ENCODE results near the gene MALRD1. TPM values are rescaled to one million over a fixed set of nuclear protein-coding genes. Genes with fewer than 3 reads are reported as not detected.
A peak's percentile ranks its signal among the peaks of the same experiment; 100 is the strongest.

The MALRD1 gene
- total and polyA plus RNA-seq, 2 of the 8 experiments (the other 6 are each of a cell fraction or from before 2014, with no cell fraction given): 0.32 to 0.35 TPM

- Histone ChIP-seq H2AK5ac (ENCODE audit: low read depth, low read length) (no peak overlapping the region), H3K79me1 (ENCODE audit: low read depth, low read length) (no peaks in the 10 kb centered on the region), H3K79me2 (ENCODE audit: control insufficient read depth in 1 of 2, insufficient read depth in 2 of 2, low read length in 2 of 2) (no peaks in the 10 kb centered on the region), H2BK5ac (ENCODE audit: low read depth, low read length) (no peak overlapping the region), H4K91ac (replicated peaks; ENCODE audit: insufficient read length, low read length) (no peak overlapping the region), H3K23ac (ENCODE audit: insufficient read length) (no peak overlapping the region), H3K4ac (replicated peaks; ENCODE audit: insufficient read length, low read depth, low read length) (no peak overlapping the region), H3K36me3 (ENCODE audit: control insufficient read depth in 2 of 4, insufficient read depth in 4 of 4, low read length in 3 of 4) (no peaks in the 10 kb centered on the region), H2AFZ (ENCODE audit: low read length) (no peak overlapping the region), H4K20me1 (replicated peaks in 1 of 2; ENCODE audit: control insufficient read depth in 1 of 2, insufficient read depth in 2 of 2, low read length in 2 of 2) (no peaks in the 10 kb centered on the region), H3K14ac (ENCODE audit: insufficient read length) (no peak overlapping the region), H2BK12ac (ENCODE audit: low read depth, low read length) (peak overlapping the region; percentile 77; the same call in 1 of the 2 replicates), H3K23me2 (ENCODE audit: low read depth, low read length) (no peaks in the 10 kb centered on the region), H3K4me3 (ENCODE audit: extremely low read depth in 1 of 4, insufficient read depth in 2 of 4, low read depth in 3 of 4, low read length in 4 of 4) (no peak overlapping the region), H2BK120ac (replicated peaks; ENCODE audit: low read depth, low read length) (no peak overlapping the region), H4K5ac (ENCODE audit: insufficient read length, low read depth, low read length) (no peak overlapping the region), H3K4me2 (ENCODE audit: insufficient read depth in 1 of 2, low read depth in 2 of 2, low read length in 2 of 2) (no peak overlapping the region), H3K27me3 (replicated peaks in 1 of 4; ENCODE audit: control insufficient read depth in 3 of 4, extremely low read depth in 1 of 4, insufficient read depth in 3 of 4, low read length in 3 of 4) (no peaks in the 10 kb centered on the region), H3K18ac (ENCODE audit: extremely low read depth, low read length) (no peak overlapping the region), H4K8ac (ENCODE audit: extremely low read depth, insufficient read depth, low read length) (no peak overlapping the region), H3K27ac (ENCODE audit: low read depth, low read length) (no peak overlapping the region), H3K9ac (replicated peaks in 1 of 4; ENCODE audit: extremely low read depth in 1 of 4, low read depth in 3 of 4, low read length in 3 of 4) (no peak overlapping the region), H3K9me3 (ENCODE audit: insufficient read depth in 2 of 2, low read depth in 1 of 2, low read length in 1 of 2) (no peaks in the 10 kb centered on the region), H3K56ac (replicated peaks; ENCODE audit: insufficient read length, low read depth, low read length) (no peak overlapping the region), H2BK15ac (ENCODE audit: low read length) (no peak overlapping the region; the same call in 1 of the 2 replicates), H2BK20ac (ENCODE audit: low read length) (no peak overlapping the region), H3K4me1 (replicated peaks in 1 of 4; ENCODE audit: control insufficient read depth in 3 of 4, insufficient read depth in 4 of 4, low read length in 3 of 4) (no peaks in the 10 kb centered on the region; a peak in 1 of 7 replicates)
- 95% methylated on average over 6 of the region's 6 CpGs; no CpG with 5 or more reads in 1 of the 2 experiments for WGBS, 2 experiments (ENCODE audit: extremely low coverage in 1 of 2, insufficient coverage in 1 of 2, insufficient read length in 1 of 2, insufficient replicate concordance in 2 of 2, low coverage in 1 of 2, low lambda C conversion rate in 2 of 2, missing lambda C conversion rate in 1 of 2)
- FAIRE-seq (no peak), DNase-seq (ENCODE audit: low read depth in 1 of 2, low spot score in 2 of 2) (no peak)
- POLR2A ChIA-PET (ENCODE audit: partially characterized antibody): no interaction called here
- CTCF ChIA-PET (ENCODE audit: partially characterized antibody): interaction anchor here (0.5 to 0.8 kb wide), 2 partner anchors 10 to 18 kb away, joined by 3 read pairs; no protein-coding TSS in a partner anchor
- TF ChIP-seq PHF8 (conservative IDR thresholded peaks at IDR 0.05; ENCODE audit: low read depth, low read length) (no peak), SAP30 (IDR thresholded peaks at IDR 0.05; ENCODE audit: insufficient read depth, insufficient replicate concordance, low read length) (no peak), MAFK (IDR thresholded peaks at IDR 0.05; ENCODE audit: low read depth, low read length) (no peak), CBX8 (IDR thresholded peaks at IDR 0.05; ENCODE audit: borderline replicate concordance, low read depth, low read length) (no peak), EGR1 (IDR thresholded peaks at IDR 0.05; ENCODE audit: borderline replicate concordance, low read depth, low read length) (no peak), FOSL1 (IDR thresholded peaks at IDR 0.05; ENCODE audit: insufficient read depth, low read depth, low read length) (no peak), POU5F1 (IDR thresholded peaks at IDR 0.05; ENCODE audit: low read depth, low read length) (no peak), HDAC6 (IDR thresholded peaks at IDR 0.05; ENCODE audit: low read depth, low read length) (no peak), JUN (IDR thresholded peaks at IDR 0.05; ENCODE audit: low read depth, low read length) (no peak), HDAC2 (IDR thresholded peaks at IDR 0.05; ENCODE audit: borderline replicate concordance in 1 of 2, low read depth in 2 of 2, low read length in 2 of 2) (no peak), ASH2L (IDR thresholded peaks at IDR 0.05; ENCODE audit: low read length) (no peak), CHD1 (IDR thresholded peaks at IDR 0.05; ENCODE audit: low read depth, low read length) (no peak), BCL11A (IDR thresholded peaks at IDR 0.05; ENCODE audit: low read depth in 2 of 2, low read length in 2 of 2) (no peak)
These were observed 734.0 kb downstream of the MALRD1 start for GRCh38 chr10:19782430-19783089.
